ENCODE data around the gene ZNF768. TPM values are rescaled to one million over a fixed set of nuclear protein-coding genes. Genes with fewer than 3 reads are reported as not detected.

Gene ZNF768
- total RNA-seq, 4 donors from 2014 or later, result 8.8 to 41.3 (median 28.5) TPM

DNA sequence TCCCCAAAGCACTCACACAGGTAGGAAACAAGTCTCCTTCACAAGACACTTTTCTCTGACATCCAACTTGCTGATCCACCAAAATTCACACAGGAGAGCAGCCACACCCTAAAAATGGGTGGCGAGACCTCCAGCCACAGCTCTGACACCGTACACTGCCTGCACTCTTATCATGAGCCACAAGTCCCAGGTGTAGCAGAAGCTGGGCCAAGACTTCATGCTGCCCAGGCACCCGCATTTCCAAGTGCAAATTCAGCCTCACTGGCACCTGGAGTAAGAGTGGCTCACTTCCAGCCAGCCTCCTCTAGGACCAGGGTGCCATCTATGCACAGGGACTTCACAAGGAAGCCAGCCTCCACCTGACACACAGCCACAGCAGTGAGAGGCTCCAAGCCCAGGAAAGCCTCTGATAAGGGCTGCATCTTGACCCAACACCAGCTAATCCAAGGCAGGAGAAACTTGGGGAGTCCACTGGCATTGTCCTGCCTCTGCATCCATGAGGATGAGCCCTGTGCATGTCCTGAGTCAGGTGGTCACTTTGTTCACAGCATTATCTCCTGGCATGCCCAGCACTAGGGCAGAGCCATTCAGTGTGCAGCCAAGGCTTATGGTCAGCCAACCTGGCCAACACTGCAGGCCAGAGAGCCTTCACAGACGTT lies 2.6 kb upstream of the ZNF768 start:
- intact Hi-C loops (cut with DNase I; ENCODE audit: low total_unique reads), result no loop called here
- peaks cover 0 to 6% of the 10 kb centered on the region in 2 donors for H3K4me1 ChIP-seq

GRCh38 chr16:30527635-30528178 lies 1.3 kb upstream of the ZNF768 start:
- H3K9me3 ChIP-seq, result no peaks in the 10 kb centered on the region
- intact Hi-C loops (cut with DNase I; ENCODE audit: low total_unique reads), result no loop called here
- no peak for TF ChIP-seq CTCF (IDR thresholded peaks at IDR 0.05)
- TF ChIP-seq POLR2A (IDR thresholded peaks at IDR 0.05), result no peak
- peak overlapping the region; percentile 96 to 100 for H3K27ac ChIP-seq
- DNase-seq, result no peak
- H3K27me3 ChIP-seq, result no peaks in the 10 kb centered on the region
- H3K36me3 ChIP-seq, result no peaks in the 10 kb centered on the region
- peaks cover 0 to 6% of the 10 kb centered on the region in 2 donors for H3K4me1 ChIP-seq
- H3K4me3 ChIP-seq, result peak overlapping the region; percentile 17 to 91

More for the DNA sequence above, 2.6 kb upstream of the ZNF768 start:
- no peak for DNase-seq
- peak overlapping the region in 1 of 2 donors; percentile 17 for H3K27ac ChIP-seq
- no peaks in the 10 kb centered on the region for H3K27me3 ChIP-seq
- no peaks in the 10 kb centered on the region for H3K36me3 ChIP-seq
- H3K4me3 ChIP-seq, result no peak overlapping the region
- no peak for TF ChIP-seq POLR2A (IDR thresholded peaks at IDR 0.05)
- TF ChIP-seq CTCF (IDR thresholded peaks at IDR 0.05), result no peak
- H3K9me3 ChIP-seq, result no peaks in the 10 kb centered on the region

GRCh38 chr16:30526823-30527634 lies 663 bp upstream of the ZNF768 start:
- Histone ChIP-seq H3K27ac (peak overlapping the region; percentile 96 to 100), H3K4me3 (peak overlapping the region; percentile 91 to 98), H3K4me1 (peaks cover 0 to 6% of the 10 kb centered on the region in 2 donors), H3K27me3 (no peaks in the 10 kb centered on the region), H3K9me3 (no peaks in the 10 kb centered on the region), H3K36me3 (no peaks in the 10 kb centered on the region)
- intact Hi-C loops (cut with DNase I; ENCODE audit: low total_unique reads), result no loop called here
- peak; percentile 98 to 99 for DNase-seq
- TF ChIP-seq POLR2A (IDR thresholded peaks at IDR 0.05), result peak in 1 of 2 donors; percentile 6
- TF ChIP-seq CTCF (IDR thresholded peaks at IDR 0.05), result peak in 3 of 4 experiments; percentile 37 to 51 (median 37)

- peak overlapping the region; percentile 91 to 98 for H3K4me3 ChIP-seq
- intact Hi-C loops (cut with DNase I; ENCODE audit: low total_unique reads), result no loop called here
- no peaks in the 10 kb centered on the region for H3K36me3 ChIP-seq
- TF ChIP-seq POLR2A (IDR thresholded peaks at IDR 0.05), result no peak
- TF ChIP-seq CTCF (IDR thresholded peaks at IDR 0.05), result no peak
- peaks cover 0 to 6% of the 10 kb centered on the region in 2 donors for H3K4me1 ChIP-seq
- H3K9me3 ChIP-seq, result no peaks in the 10 kb centered on the region
- no peaks in the 10 kb centered on the region for H3K27me3 ChIP-seq
- peak overlapping the region; percentile 96 to 100 for H3K27ac ChIP-seq
- no peak for DNase-seq
Measured at GRCh38 chr16:30525844-30526136, 576 bp downstream of the ZNF768 start.

All from uterus (tissue), 4 donors.